Sigmoid colon (tissue), 4 donors: ENCODE results near the gene RUNX2.

Experiments used
- EP300 ChIP-seq, 4 donors: sonication (generic); formaldehyde crosslinking; IDR thresholded peaks; one replicate each; pipeline ENCODE4 v1.6.1; 2017; ENCODE audit warnings: antibody characterized with exemption in 4 of 4
- POLR2A ChIP-seq, 2 donors: fragments of 450-650 bp; IDR thresholded peaks; one replicate each; pipeline ENCODE4 v1.6.1; 2016; ENCODE audit warnings: antibody characterized with exemption in 2 of 2, mild to moderate bottlenecking in 2 of 2, moderate library complexity in 2 of 2
- POLR2AphosphoS5 ChIP-seq, 4 donors: sonication (generic); formaldehyde crosslinking; IDR thresholded peaks; one replicate each; pipeline ENCODE4 v1.6.1; 2017; ENCODE audit warnings: antibody characterized with exemption in 4 of 4
- TF ChIP-seq, protein P1 (sequence below), 4 experiments: fragments of 450-650 bp in 3 of 4; fragments of 200-600 bp in 1 of 4; IDR thresholded peaks; one replicate each; pipeline ENCODE4 v1.5.1; 2016 to 2019; ENCODE audit warnings: antibody characterized with exemption in 4 of 4, mild to moderate bottlenecking in 3 of 4, moderate library complexity in 2 of 4

- TF ChIP-seq, protein P1, sequence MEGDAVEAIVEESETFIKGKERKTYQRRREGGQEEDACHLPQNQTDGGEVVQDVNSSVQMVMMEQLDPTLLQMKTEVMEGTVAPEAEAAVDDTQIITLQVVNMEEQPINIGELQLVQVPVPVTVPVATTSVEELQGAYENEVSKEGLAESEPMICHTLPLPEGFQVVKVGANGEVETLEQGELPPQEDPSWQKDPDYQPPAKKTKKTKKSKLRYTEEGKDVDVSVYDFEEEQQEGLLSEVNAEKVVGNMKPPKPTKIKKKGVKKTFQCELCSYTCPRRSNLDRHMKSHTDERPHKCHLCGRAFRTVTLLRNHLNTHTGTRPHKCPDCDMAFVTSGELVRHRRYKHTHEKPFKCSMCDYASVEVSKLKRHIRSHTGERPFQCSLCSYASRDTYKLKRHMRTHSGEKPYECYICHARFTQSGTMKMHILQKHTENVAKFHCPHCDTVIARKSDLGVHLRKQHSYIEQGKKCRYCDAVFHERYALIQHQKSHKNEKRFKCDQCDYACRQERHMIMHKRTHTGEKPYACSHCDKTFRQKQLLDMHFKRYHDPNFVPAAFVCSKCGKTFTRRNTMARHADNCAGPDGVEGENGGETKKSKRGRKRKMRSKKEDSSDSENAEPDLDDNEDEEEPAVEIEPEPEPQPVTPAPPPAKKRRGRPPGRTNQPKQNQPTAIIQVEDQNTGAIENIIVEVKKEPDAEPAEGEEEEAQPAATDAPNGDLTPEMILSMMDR (IDR thresholded peaks at IDR 0.05), result no peak
- TF ChIP-seq POLR2A (IDR thresholded peaks at IDR 0.05) (no peak), EP300 (IDR thresholded peaks at IDR 0.05) (no peak), POLR2AphosphoS5 (IDR thresholded peaks at IDR 0.05) (no peak)
Measured at GRCh38 chr6:45667766-45668165, 339.6 kb downstream of the RUNX2 start.
